HepG2 (cell line): ENCODE data around the gene ERF. TPM values are rescaled to one million over a fixed set of nuclear protein-coding genes. Genes with fewer than 3 reads are reported as not detected.

ENCODE experiments used
- EED ChIP-seq: sonication (generic); formaldehyde crosslinking; IDR thresholded peaks from 2 replicates; pipeline ENCODE4 v1.5.0; 2020; ENCODE audit warnings: mild to moderate bottlenecking, missing genetic modification reagents
- GLI4 ChIP-seq: sonication (generic); formaldehyde crosslinking; IDR thresholded peaks from 2 replicates; pipeline ENCODE4 v1.5.1; 2020; ENCODE audit warnings: missing genetic modification reagents, mild to moderate bottlenecking, moderate library complexity, borderline replicate concordance
- HHEX ChIP-seq: IDR thresholded peaks from 2 replicates; pipeline ENCODE4 v1.6.1; 2016; ENCODE audit warnings: control low read depth
- HNRNPH1 ChIP-seq: fragments of 200-400 bp; formaldehyde crosslinking; optimal IDR thresholded peaks from 2 replicates; pipeline ENCODE3; 2017; ENCODE audit warnings: mild to moderate bottlenecking, low read depth, low read length
- IRF1 ChIP-seq: sonication (generic); formaldehyde crosslinking; IDR thresholded peaks from 2 replicates; pipeline ENCODE4 v1.4.0; 2020; ENCODE audit warnings: low read depth, mild to moderate bottlenecking, missing genetic modification reagents
- KAT2B ChIP-seq: fragments of 150-350 bp; IDR thresholded peaks from 2 replicates; pipeline ENCODE4 v1.6.1; 2014; ENCODE audit warnings: low read depth, low read length, borderline replicate concordance
- KAT8 ChIP-seq: IDR thresholded peaks from 2 replicates; pipeline ENCODE4 v1.6.1; 2016; ENCODE audit warnings: missing genetic modification reagents, missing compliant biosample characterization
- PAWR ChIP-seq: sonication (generic); formaldehyde crosslinking; IDR thresholded peaks from 2 replicates; pipeline ENCODE4 v1.4.0; 2020; ENCODE audit warnings: missing genetic modification reagents, mild to moderate bottlenecking, borderline replicate concordance
- POLR2G ChIP-seq: fragments of 200-400 bp; formaldehyde crosslinking; IDR thresholded peaks from 2 replicates; pipeline ENCODE4 v1.6.1; 2018; ENCODE audit warnings: mild to moderate bottlenecking, low read depth, low read length, moderate library complexity
- RBM22 ChIP-seq: fragments of 200-400 bp; formaldehyde crosslinking; optimal IDR thresholded peaks from 2 replicates; pipeline ENCODE3; 2017; ENCODE audit warnings: mild to moderate bottlenecking, low read length, moderate library complexity
- RBM39 ChIP-seq: fragments of 200-400 bp; formaldehyde crosslinking; IDR thresholded peaks from one replicate; pipeline ENCODE4 v1.6.1; 2018; ENCODE audit warnings: antibody characterized with exemption, mild to moderate bottlenecking, low read depth, low read length; ENCODE audit not compliant: poor library complexity, severe bottlenecking
- SPEN ChIP-seq: sonication (generic); formaldehyde crosslinking; IDR thresholded peaks from 2 replicates; pipeline ENCODE4 v1.5.1; 2020; ENCODE audit warnings: low read depth, mild to moderate bottlenecking, missing genetic modification reagents
- STAT5B ChIP-seq: sonication (generic); formaldehyde crosslinking; IDR thresholded peaks from 2 replicates; pipeline ENCODE4 v1.4.0; 2020; ENCODE audit warnings: missing genetic modification reagents
- ZNF329 ChIP-seq: sonication (generic); formaldehyde crosslinking; IDR thresholded peaks from 2 replicates; pipeline ENCODE4 v1.9.0; 2021; ENCODE audit warnings: low read depth, mild to moderate bottlenecking, missing genetic modification reagents
- ZNF407 ChIP-seq: sonication (generic); formaldehyde crosslinking; IDR thresholded peaks from one replicate; pipeline ENCODE4 v1.5.1; 2020; ENCODE audit warnings: mild to moderate bottlenecking, missing genetic modification reagents; ENCODE audit errors: not compliant biosample characterization
- ZNF552 ChIP-seq: sonication (generic); formaldehyde crosslinking; IDR thresholded peaks from 2 replicates; pipeline ENCODE4 v1.9.0; 2022; ENCODE audit warnings: missing genetic modification reagents, mild to moderate bottlenecking, borderline replicate concordance
- ZNF746 ChIP-seq: sonication (generic); formaldehyde crosslinking; IDR thresholded peaks from 2 replicates; pipeline ENCODE4 v1.8.0; 2022; ENCODE audit warnings: mild to moderate bottlenecking, missing genetic modification reagents
- ZNF839 ChIP-seq: sonication (generic); formaldehyde crosslinking; IDR thresholded peaks from 2 replicates; pipeline ENCODE4 v1.4.0; 2020; ENCODE audit warnings: missing genetic modification reagents, mild to moderate bottlenecking, borderline replicate concordance
- polyA plus RNA-seq, 8 experiments: library from polyadenylated mRNA; depleted of rRNA in 3 of 8; stranded (reverse) in 7 of 8; unstranded in 1 of 8; fragments of >200 nt; fragmentation: Illumina TruSeq in 4 of 8; extraction: Trizol in 4 of 8; gene quantifications; 2 replicates each; pipeline versions ENCODE4 v1.2.1 to v1.2.3, GENCODE V29; 2011 to 2016; ENCODE audit warnings: low read depth in 4 of 8, missing spikeins in 1 of 8, mixed read lengths in 1 of 8; ENCODE audit not compliant: insufficient read depth in 1 of 8
- total RNA-seq, 5 experiments: library from RNA; depleted of rRNA; stranded (reverse); fragments of >200 nt; fragmentation: Illumina TruSeq; extraction: Trizol; gene quantifications; 2 replicates each; pipeline ENCODE4 v1.2.3, GENCODE V29; 2016; ENCODE audit warnings: low read depth in 1 of 5

Gene ERF
- total and polyA plus RNA-seq, 2 of the 13 experiments (the other 11 are each of a cell fraction or from before 2014, with no cell fraction given): 67.1 to 69.9 TPM

GRCh38 chr19:42219812-42220750 is 34.8 kb downstream of the ERF start, which contains the start of gene ZNF526 (continued):
- TF ChIP-seq IRF1: no peak
- no peak for TF ChIP-seq ZNF552 (CRISPR knock-in tag)
- no peak for TF ChIP-seq ZNF839 (CRISPR knock-in tag)
- TF ChIP-seq HHEX (CRISPR knock-in tag): no peak
- TF ChIP-seq ZNF329 (CRISPR knock-in tag): no peak
- no peak for TF ChIP-seq GLI4 (CRISPR knock-in tag)
- peak; percentile 79 for TF ChIP-seq ZNF746 (CRISPR knock-in tag)
- no peak for TF ChIP-seq KAT2B
- TF ChIP-seq PAWR (CRISPR knock-in tag): no peak
- peak; percentile 57 for TF ChIP-seq ZNF407
- no peak for TF ChIP-seq RBM39
- no peak for TF ChIP-seq STAT5B (CRISPR knock-in tag)
- peak; percentile 94 for TF ChIP-seq POLR2G
- TF ChIP-seq KAT8 (CRISPR knock-in tag): peak; percentile 84
- peak; percentile 68 for TF ChIP-seq SPEN (CRISPR knock-in tag)
- no peak for TF ChIP-seq EED (CRISPR knock-in tag)
- peak; percentile 42 for TF ChIP-seq HNRNPH1
- TF ChIP-seq RBM22: no peak
